ENCODE results near the gene FGF13.
A peak's percentile ranks its signal among the peaks of the same experiment; 100 is the strongest.

Gene FGF13

DNA sequence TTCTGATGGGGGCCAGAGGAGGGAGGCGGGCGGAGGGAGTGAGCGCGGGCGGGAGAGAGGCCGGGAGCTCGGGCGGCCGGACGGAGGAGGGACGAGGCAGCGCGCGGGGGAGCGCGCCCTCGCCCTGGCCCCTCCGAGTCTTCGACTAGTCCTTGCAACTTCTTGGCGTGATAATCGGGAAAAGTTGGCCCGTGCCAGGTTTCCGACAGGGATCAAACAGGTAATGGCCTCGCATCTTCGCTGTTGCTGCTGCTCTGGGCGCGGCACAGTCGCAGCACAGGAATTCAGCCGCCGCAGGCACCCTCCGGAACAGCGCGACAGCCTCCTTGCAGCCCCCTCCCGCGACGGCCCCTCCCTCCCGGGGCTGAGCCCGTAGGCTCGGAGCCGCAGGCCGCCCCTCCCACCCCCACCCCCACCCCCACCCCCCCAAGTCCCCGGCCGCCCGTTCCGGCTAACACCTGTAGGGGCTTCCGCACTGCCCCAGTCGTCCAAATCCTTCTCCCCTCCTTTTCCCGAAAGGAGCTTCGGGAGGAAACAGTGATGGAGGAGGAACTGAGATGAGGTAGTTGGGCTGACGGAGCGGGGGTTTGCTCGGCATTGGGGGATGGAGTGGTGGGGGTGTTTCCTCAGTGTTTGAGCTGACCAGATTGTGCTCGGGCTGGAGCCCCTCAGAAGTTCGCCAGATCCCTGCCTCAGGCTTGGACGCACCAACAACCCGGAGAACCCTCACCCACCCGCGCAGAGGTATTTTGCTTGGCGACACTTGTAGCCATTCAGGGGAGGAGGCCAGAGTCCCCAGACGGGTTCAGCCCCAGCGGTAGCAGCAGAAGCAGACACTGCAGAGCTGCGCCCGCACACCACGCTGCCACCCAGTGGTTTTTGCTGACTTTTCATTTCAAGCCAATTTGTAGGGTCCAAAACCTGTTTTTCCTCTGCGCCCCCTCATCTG is at the start of gene FGF13:
Gene FGF13, minus strand, starts transcription at position 319 of the 949 bp plus-strand sequence. CDS start 714 bp downstream, outside the sequence.
- DNase-seq, result no peak

DNA sequence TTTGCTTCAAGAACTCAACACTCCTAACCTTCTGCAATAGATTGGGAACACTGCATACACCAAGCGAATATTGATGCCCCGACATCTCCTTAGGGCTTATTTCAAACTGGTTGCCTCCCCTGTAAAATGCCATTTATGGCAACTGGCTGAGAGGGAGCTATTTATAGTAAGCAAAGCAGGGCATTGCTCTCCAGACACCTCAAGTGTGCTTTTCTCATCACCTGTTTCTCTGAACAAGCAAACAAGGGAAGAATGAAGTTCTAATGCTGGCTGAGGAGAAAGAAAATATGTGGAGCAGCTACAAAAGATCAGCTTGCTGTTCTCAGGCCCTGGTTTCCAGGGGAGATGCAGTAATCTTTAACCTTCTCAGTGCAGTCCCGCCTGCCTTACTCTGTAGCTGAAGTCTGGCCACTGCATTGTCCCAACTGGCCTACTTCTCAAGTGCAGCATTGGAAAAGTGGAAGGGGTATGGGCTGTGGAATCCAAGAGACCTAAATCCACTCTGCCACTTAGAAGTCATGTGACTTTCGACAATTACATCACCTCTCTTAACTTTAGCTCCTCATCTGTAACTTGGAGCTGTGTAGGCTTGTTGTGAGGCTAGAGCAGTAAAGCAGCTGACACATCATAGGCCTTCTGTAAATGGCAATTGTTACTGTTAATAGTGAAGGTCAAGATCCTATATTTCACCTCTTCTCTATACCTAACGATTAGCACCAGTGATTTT is 47.9 kb upstream of the FGF13 start:
- no peak for DNase-seq

GRCh38 chrX:138756234-138756633 is 44.7 kb upstream of the FGF13 start:
- DNase-seq, result no peak

DNA sequence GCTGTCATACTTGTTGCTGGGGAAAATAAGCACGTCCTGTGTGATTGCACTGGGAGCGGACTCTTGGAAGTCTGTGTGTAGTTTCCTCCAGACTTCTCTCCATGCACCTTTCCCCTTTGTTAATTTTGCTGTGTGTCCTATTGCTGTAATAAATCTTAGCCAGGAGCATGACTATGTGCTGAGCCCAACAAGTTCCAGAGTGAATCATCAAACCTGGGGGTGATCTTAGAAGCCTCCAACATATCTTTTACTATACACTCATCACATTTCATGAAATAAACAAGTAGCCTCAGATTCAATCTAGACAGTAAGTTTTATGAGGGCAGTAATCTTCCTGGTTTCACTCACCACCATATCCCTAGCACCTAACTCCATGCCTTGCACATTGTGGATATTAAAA is 43.3 kb upstream of the FGF13 start:
- DNase-seq, result no peak

GRCh38 chrX:138748480-138748879 is 37.0 kb upstream of the FGF13 start:
- DNase-seq, result no peak

GRCh38 chrX:138745196-138745595 is 33.7 kb upstream of the FGF13 start:
- DNase-seq, result peak; percentile 11

DNA sequence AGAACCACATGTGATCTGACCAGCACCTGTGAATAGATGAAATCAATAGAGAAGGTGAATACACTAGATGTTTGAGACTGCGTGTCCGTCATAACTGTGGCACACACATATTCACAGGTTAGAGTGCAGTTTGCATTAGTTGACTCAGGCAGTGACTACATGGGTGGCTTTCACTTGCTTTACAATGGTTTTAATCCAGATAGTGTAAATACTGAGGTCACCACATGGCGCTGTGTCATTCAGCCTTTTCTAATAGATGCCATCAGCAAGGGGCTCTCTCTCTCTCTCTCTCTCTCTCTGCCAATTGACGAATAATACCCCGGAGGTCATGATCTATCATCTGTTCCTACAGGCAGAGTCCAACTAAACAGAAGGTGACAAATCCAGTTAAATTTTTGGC is 30.7 kb upstream of the FGF13 start:
- DNase-seq, result no peak

GRCh38 chrX:138740341-138740740 is 28.8 kb upstream of the FGF13 start:
- DNase-seq, result no peak

- no peak for DNase-seq
Measured at GRCh38 chrX:138723301-138723700, 11.8 kb upstream of the FGF13 start.

DNA sequence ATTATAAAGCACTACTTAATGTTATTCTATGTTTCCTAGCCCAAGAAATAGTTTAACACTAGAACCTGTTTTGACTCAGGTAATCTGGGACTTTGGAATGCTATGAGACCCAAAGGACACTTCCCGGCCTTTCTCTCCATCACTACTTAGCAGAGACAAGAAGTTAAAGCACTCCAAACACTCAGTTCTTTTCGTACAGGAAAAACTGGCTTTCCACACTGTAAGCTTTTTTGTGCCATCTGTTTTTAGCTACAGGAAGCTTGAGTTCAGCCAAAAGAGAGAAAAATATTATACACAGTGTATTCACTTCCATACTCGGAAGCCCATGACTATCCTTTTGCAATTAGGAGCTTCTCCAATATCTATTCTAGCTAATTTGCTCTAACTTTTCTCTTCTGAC is 7.9 kb upstream of the FGF13 start:
- DNase-seq, result no peak

DNA sequence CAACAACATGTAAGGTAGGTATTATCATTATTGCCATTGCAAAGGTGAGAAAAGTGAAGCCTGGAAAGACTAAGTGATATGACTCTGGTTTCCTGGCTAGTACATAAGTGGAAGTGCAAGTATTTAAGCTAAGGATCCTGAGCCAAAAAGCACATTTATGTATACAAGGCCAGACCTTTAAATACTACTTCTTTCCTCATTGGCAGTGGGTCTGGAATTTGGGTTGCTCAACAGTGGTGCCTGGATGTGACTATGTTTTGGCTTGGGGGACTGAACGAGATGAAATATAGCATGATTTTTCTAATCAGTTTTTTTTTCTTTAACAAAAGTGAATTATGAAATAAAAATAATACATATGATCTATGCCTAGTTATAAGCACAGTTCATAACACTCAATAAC is 7.4 kb upstream of the FGF13 start:
- no peak for DNase-seq

DNA sequence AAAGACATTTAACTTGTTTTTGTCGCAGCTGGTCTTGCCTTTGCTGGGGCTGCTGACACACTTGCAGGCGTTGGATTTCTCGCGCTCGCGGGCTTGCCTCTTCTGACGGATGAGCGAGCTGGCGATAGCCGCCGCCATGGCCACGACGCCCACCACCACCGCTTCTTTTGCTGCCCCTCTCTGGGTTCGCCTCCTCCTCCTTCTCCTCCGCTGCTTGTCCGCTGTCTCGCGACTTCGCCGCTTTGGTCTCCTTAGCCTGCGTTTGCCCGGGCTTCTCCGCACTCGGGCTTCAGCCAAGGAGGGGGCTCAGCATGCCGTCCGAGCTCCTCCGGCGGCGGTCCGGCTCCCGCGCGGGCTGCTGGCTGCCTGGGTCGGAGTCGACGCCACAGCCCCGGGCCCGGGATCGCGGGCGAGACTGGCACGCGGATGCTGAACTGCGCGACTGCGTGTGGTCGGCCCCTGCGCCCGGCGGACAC is 613 bp downstream of the FGF13 start:
- no peak for DNase-seq

DNA sequence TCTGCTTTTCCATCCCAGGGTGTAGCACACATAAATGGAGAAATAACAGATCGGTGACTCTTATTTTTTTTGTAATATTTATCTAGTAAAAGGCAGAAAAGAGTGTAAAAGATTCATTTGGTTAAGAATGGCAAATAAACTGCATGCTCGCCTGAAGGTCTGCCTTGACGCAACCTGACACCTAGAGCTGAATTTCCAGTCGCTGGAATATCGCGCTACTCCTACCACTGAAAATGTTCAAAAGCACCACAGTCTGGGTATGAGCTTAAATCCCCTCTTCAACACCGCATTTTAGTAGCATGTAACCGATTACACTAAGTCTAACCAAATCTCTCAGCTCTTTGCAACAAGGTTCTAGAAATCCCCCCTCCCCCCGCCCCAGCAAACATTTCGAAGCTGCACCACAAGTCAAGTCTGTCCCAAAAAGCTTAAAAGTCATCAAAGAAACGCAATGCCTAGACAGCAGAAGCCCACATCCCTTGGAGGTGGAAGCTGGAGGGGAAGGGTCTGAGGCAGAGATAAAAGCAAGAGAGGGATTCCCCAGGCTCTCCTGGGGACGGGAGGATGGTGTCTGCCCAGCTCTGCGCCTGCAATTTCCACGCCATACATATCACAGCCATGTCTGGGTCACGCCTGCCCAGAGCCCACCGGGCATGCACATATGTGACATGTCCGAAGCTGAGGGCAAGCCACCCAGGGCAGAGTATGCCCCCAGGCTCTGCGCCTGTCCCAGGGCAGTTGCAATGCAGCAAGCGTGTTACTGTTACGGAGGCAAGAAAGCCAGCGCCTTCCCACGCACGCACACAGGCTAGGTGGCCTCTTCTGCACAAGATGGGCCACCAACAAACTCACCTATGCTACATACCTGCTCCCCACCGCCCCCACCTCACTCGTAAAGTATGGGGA is 1.4 kb downstream of the FGF13 start:
- no peak for DNase-seq

DNA sequence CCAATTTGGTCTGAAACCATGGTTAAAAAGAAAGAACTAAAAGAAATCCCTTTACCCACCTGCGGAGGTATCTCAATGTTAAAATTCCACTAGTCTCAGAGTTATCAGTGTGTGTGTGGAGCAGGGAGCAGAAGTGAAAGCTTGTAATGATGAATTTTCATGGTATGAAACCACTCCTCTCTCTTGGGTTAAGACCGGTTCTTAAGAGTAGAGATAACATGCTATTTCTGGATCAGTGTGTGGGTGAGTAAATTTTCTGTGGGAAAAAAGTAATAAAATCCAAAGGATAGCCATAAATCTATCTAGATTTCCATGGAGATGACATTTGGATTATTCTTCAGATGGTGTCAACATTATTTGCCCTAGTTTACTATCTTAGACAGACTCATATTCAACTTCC is 3.2 kb downstream of the FGF13 start:
- DNase-seq, result no peak

GRCh38 chrX:138704596-138704995 is 6.9 kb downstream of the FGF13 start:
- DNase-seq, result no peak

GRCh38 chrX:138704101-138704500 is 7.4 kb downstream of the FGF13 start:
- no peak for DNase-seq

- no peak for DNase-seq
Measured at GRCh38 chrX:138692591-138692990, 18.9 kb downstream of the FGF13 start.

GRCh38 chrX:138691186-138691585 is 20.3 kb downstream of the FGF13 start:
- no peak for DNase-seq

DNA sequence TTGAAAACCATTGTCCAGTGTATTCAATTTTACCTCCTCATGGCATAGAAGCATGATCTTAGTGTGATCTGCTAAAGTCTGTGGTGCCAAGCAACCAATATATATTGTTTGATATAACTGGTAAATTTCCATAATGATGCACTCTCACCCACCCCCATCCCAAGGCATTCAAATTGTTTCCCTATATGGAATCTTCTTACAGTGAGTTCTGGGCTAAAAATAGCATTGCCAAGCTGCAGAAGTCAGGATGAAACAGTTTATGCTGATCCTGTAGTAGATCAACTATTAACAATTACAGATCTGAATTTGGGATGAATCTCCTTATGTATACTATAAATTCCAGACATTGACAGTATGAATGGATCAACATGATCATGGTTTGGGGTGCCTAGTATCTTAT is 20.9 kb downstream of the FGF13 start:
- DNase-seq, result no peak

GRCh38 chrX:138683600-138683999 is 27.9 kb downstream of the FGF13 start:
- DNase-seq, result no peak

- DNase-seq, result no peak
Measured at GRCh38 chrX:138669693-138670092, 41.8 kb downstream of the FGF13 start.

- no peak for DNase-seq
Measured at GRCh38 chrX:138664466-138664865, 47.1 kb downstream of the FGF13 start.

- no peak for DNase-seq
Measured at GRCh38 chrX:138664016-138664415, 47.5 kb downstream of the FGF13 start.

Data from NCI-H510A treated with DMSO at 0.1 percent for 48 hours (cell line).